Measurements from ENCODE around the gene SEC14L6. TPM values are rescaled to one million over a fixed set of nuclear protein-coding genes. Genes with fewer than 3 reads are reported as not detected.

SEC14L6 gene
- total RNA-seq, 1 experiment from 2014 or later: 1.1 TPM

DNA sequence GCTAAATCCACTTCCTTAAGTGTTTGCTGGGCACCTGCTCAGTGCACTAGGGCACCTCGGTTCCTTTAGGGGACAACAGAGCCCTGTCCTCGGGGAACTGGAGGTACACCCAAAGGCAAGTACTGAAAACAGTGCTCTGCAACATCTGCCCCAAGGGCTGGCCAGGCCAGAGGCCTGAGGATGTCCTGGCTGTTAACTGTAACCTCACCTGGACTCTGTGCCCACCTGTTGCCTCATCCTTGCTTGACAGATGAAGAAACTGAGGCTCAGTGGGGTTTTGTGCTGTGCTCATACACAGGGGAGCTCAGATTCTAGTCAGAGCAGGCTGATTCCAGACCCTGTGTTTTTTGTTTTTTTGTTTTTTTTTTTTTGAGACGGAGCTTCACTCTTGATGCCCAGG is 43.6 kb downstream of the SEC14L6 start:
- H2BK12ac ChIP-seq (ENCODE audit: insufficient read length, low read depth, low read length): no peak overlapping the region
- H4K8ac ChIP-seq (replicated peaks; ENCODE audit: insufficient read length, low read depth, low read length): no peak overlapping the region
- Mint-ChIP-seq H3K4me1 (no peaks in the 10 kb centered on the region), H3K27ac (no peak overlapping the region), H3K36me3 (ENCODE audit: insufficient read depth in 1 of 3, low read depth in 3 of 3) (no peaks in the 10 kb centered on the region), H3K27me3 (ENCODE audit: low read depth) (peaks cover 2% of the 10 kb centered on the region; the same call in 1 of the 2 replicates), H3K9me3 (no peaks in the 10 kb centered on the region), H3K4me3 (no peak overlapping the region)
- no CpG with 5 or more reads among the region's 3 CpGs for WGBS (ENCODE audit: extremely low coverage, insufficient read length, low lambda C conversion rate)
- no peaks in the 10 kb centered on the region for H3K27me3 ChIP-seq (ENCODE audit: insufficient read depth, low read length)
- no peak for DNase-seq
- H2BK15ac ChIP-seq (ENCODE audit: low read depth, low read length): no peak overlapping the region
- H4K5ac ChIP-seq (ENCODE audit: insufficient read length, low read depth, low read length): no peak overlapping the region
- H4K91ac ChIP-seq (ENCODE audit: insufficient read length, low read depth, low read length): no peak overlapping the region
- H3K4ac ChIP-seq (ENCODE audit: low read depth, low read length): no peak overlapping the region
- H3K23me2 ChIP-seq (ENCODE audit: insufficient read length, low read depth, low read length, poor library complexity, severe bottlenecking): no peaks in the 10 kb centered on the region
- no peak overlapping the region for H3T11ph ChIP-seq (ENCODE audit: low read length)
- H2BK120ac ChIP-seq (ENCODE audit: low read depth, low read length, poor library complexity, severe bottlenecking): no peak overlapping the region
- H2BK5ac ChIP-seq (ENCODE audit: insufficient read length, low read length): no peak overlapping the region
- TF ChIP-seq, protein P1, sequence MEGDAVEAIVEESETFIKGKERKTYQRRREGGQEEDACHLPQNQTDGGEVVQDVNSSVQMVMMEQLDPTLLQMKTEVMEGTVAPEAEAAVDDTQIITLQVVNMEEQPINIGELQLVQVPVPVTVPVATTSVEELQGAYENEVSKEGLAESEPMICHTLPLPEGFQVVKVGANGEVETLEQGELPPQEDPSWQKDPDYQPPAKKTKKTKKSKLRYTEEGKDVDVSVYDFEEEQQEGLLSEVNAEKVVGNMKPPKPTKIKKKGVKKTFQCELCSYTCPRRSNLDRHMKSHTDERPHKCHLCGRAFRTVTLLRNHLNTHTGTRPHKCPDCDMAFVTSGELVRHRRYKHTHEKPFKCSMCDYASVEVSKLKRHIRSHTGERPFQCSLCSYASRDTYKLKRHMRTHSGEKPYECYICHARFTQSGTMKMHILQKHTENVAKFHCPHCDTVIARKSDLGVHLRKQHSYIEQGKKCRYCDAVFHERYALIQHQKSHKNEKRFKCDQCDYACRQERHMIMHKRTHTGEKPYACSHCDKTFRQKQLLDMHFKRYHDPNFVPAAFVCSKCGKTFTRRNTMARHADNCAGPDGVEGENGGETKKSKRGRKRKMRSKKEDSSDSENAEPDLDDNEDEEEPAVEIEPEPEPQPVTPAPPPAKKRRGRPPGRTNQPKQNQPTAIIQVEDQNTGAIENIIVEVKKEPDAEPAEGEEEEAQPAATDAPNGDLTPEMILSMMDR (conservative IDR thresholded peaks at IDR 0.05): no peak
- no peaks in the 10 kb centered on the region for H3K79me2 ChIP-seq (ENCODE audit: insufficient read depth, low read length)
- H3K4me1 ChIP-seq (ENCODE audit: insufficient read depth, low read length): no peaks in the 10 kb centered on the region
- no peak overlapping the region for H3K23ac ChIP-seq (ENCODE audit: insufficient read length, low read depth, low read length)
- H3K27ac ChIP-seq (ENCODE audit: insufficient read length, low read depth, low read length): no peak overlapping the region
- H3K9me3 ChIP-seq (ENCODE audit: control insufficient read depth, low read depth, low read length): no peaks in the 10 kb centered on the region
- no peak overlapping the region for H2BK20ac ChIP-seq (ENCODE audit: low read depth, low read length, poor library complexity, severe bottlenecking)
- no peak overlapping the region for H3K4me2 ChIP-seq (ENCODE audit: insufficient read depth, insufficient read length, low read length)
- H3K18ac ChIP-seq (ENCODE audit: insufficient read length, low read depth, low read length): no peak overlapping the region
- H2AK5ac ChIP-seq (ENCODE audit: insufficient read length, low read length): no peak overlapping the region
- H3K9ac ChIP-seq (ENCODE audit: extremely low read depth, insufficient read length, low read length): no peak overlapping the region
- H3K14ac ChIP-seq (ENCODE audit: insufficient read depth, low read length): no peak overlapping the region
- H3K79me1 ChIP-seq (ENCODE audit: insufficient read depth, low read depth, low read length, poor library complexity, severe bottlenecking): no peaks in the 10 kb centered on the region
- no peaks in the 10 kb centered on the region for H4K20me1 ChIP-seq (ENCODE audit: control insufficient read depth, insufficient read depth, insufficient read length)
- no peak overlapping the region for H2AFZ ChIP-seq (ENCODE audit: low read length)
- no peak overlapping the region for H3K56ac ChIP-seq (ENCODE audit: insufficient read length, low read depth, low read length)
